Body of pancreas (tissue), 4 donors: Measurements from ENCODE around the gene DLST. TPM values are rescaled to one million over a fixed set of nuclear protein-coding genes. Genes with fewer than 3 reads are reported as not detected.

ENCODE experiments used
- ATAC-seq: fragments of 150-250 bp; one replicate; pipeline ENCODE4 v1.9.1; 2016
- DNase-seq, 4 donors: peaks; one replicate each; pipeline ENCODE4 v3.0.0-alpha.2; 2019
- H3K27ac ChIP-seq, 4 donors: fragments of 200-600 bp; sonication (generic); 1 replicate in 3 of 4; 2 replicates in 1 of 4; pipeline versions ENCODE4 v1.5.1 to v1.6.1; 2016 to 2019; ENCODE audit warnings: mild to moderate bottlenecking in 1 of 4, mixed read lengths in 1 of 4, moderate library complexity in 1 of 4
- H3K27me3 ChIP-seq, 2 donors: fragments of 200-600 bp; sonication (generic); one replicate each; pipeline ENCODE4 v1.6.0; 2016; ENCODE audit warnings: mild to moderate bottlenecking in 1 of 2
- H3K36me3 ChIP-seq, 2 donors: fragments of 200-600 bp; sonication (generic); replicated peaks in 1 of 2; 2 replicates each; pipeline ENCODE4 v1.5.1; 2016; ENCODE audit warnings: low read depth in 2 of 2; ENCODE audit not compliant: insufficient read depth in 1 of 2
- H3K4me1 ChIP-seq: fragments of 200-600 bp; sonication (generic); one replicate; pipeline ENCODE4 v1.6.0; 2016
- H3K4me3 ChIP-seq, 2 donors: fragments of 200-600 bp; sonication (generic); 1 replicate in 1 of 2; 2 replicates in 1 of 2; pipeline ENCODE4 v1.5.1; 2016 to 2019
- H3K9me3 ChIP-seq, 3 donors: fragments of 200-600 bp; sonication (generic); 1 replicate in 2 of 3; 2 replicates in 1 of 3; pipeline ENCODE4 v1.5.1; 2016
- CTCF ChIP-seq, 7 experiments: fragments of 450-650 bp in 4 of 7; fragments of 200-600 bp in 3 of 7; sonication (generic) in 3 of 7; IDR thresholded peaks; one replicate each; pipeline ENCODE4 v1.5.1; 2016 to 2019; ENCODE audit warnings: antibody characterized with exemption in 7 of 7
- POLR2A ChIP-seq, 3 donors: fragments of 450-650 bp; IDR thresholded peaks; one replicate each; pipeline ENCODE4 v1.6.1; 2016; ENCODE audit warnings: antibody characterized with exemption in 3 of 3, mild to moderate bottlenecking in 2 of 3
- WGBS, 2 donors: methylation state at CpG; one replicate each; pipeline ENCODE4 v1.1.5; 2017; 5-methylcytosine and 5-hydroxymethylcytosine counted together
- intact Hi-C: fragments of 100-400 bp; cut with DNase I; formaldehyde crosslinking; loops from one replicate; pipeline ENCODE4 v1.15.1; 2023
- total RNA-seq, 2 donors: library from RNA; depleted of rRNA; stranded (reverse); fragments of >200 nt; gene quantifications; one replicate each; pipeline ENCODE4 v1.1.0, GENCODE V29; 2016

DLST gene
- total RNA-seq, 2 donors from 2014 or later, result 33.7 to 36.3 TPM

DNA sequence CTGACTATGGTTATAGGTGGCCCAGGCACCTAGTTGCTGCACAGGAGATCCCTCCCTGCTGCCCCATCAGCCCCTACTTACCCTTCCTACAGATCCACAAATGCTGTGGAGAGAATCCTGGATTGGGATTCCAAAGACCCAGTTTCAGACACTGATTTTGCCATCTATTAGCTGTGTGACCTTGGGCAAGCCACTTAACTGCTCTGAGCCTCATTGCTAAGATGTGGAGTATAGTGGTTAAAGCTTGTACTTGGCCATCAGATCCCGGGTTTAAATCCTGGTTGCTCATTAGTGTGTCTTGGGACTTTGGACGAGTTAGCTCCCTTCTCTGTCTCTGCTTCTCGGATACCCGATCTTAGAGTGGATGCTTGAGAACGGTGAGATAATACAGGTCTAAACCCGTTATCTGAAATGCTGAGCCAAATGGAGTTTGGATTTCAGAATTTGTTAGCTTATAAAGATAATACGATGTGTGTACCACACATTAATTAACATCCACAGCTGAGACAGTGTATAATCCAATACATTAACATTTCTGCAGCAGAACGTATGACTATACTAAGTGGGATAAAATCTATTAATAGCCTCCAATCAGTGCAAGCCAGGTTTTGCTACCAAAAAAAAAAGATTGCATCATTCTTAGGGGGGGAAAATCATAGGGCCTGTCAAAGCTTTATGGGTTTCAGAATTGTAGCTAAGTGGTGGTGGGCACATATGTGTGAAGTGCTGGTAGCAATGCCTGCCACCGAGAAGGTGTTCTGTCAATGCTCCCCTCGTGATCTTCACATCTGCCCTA is 21.8 kb upstream of the DLST start:
- Histone ChIP-seq H3K36me3 (no peaks in the 10 kb centered on the region), H3K27ac (no peak overlapping the region), H3K9me3 (no peaks in the 10 kb centered on the region), H3K4me1 (no peaks in the 10 kb centered on the region), H3K27me3 (no peaks in the 10 kb centered on the region), H3K4me3 (no peak overlapping the region)
- TF ChIP-seq POLR2A (IDR thresholded peaks at IDR 0.05) (no peak), CTCF (IDR thresholded peaks at IDR 0.05) (no peak)
- intact Hi-C loops, result loop anchor here (5.0 to 10.0 kb wide), 2 partner anchors 47 to 225 kb away; no protein-coding TSS in a partner anchor
- ATAC-seq, result no peak
- no peak for DNase-seq
- WGBS, 2 donors, result 38 to 42% methylated on average over 10 of the region's 10 CpGs

- Histone ChIP-seq H3K9me3 (no peaks in the 10 kb centered on the region), H3K27ac (no peak overlapping the region), H3K4me3 (no peak overlapping the region), H3K27me3 (no peaks in the 10 kb centered on the region), H3K4me1 (no peaks in the 10 kb centered on the region), H3K36me3 (no peaks in the 10 kb centered on the region)
- peak; percentile 90 to 96 (median 91) for DNase-seq
- 22 to 27% methylated on average over 6 to 7 of the region's 7 CpGs for WGBS, 2 donors
- ATAC-seq, result peak; percentile 82
- no peak for TF ChIP-seq POLR2A (IDR thresholded peaks at IDR 0.05)
- TF ChIP-seq CTCF (IDR thresholded peaks at IDR 0.05), result peak; percentile 76 to 86 (median 82)
- intact Hi-C loops, result loop anchor here (5.0 to 10.0 kb wide), 2 partner anchors 46 to 224 kb away; no protein-coding TSS in a partner anchor
Measured at GRCh38 chr14:74860899-74861733, 20.6 kb upstream of the DLST start.

DNA sequence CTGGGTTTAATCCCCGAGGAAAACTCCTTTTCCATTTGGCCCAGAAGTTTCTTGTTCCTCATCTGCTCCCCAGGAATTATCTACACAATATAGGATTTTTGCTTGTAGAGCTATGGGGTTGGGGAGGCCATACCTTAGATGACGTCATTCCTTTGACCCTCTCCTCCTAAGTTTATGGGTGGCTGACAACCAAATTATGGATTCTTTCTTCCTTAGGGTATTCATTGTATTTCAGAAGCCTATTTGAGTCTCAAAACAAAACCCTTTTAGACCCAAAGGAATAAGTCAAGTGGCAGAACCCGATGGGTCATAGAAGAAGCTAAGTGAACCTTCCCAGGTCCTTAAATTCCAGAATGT is 20.0 kb upstream of the DLST start:
- Histone ChIP-seq H3K4me1 (no peaks in the 10 kb centered on the region), H3K27ac (no peak overlapping the region), H3K9me3 (no peaks in the 10 kb centered on the region), H3K36me3 (no peaks in the 10 kb centered on the region), H3K4me3 (no peak overlapping the region), H3K27me3 (no peaks in the 10 kb centered on the region)
- ATAC-seq (no peak), DNase-seq (no peak)
- TF ChIP-seq CTCF (IDR thresholded peaks at IDR 0.05) (no peak), POLR2A (IDR thresholded peaks at IDR 0.05) (no peak)
- WGBS, 2 donors, result 54 to 57% methylated on average over 3 of the region's 3 CpGs
- intact Hi-C loops, result loop anchor here (5.0 to 10.0 kb wide), 2 partner anchors 46 to 223 kb away; no protein-coding TSS in a partner anchor

DNA sequence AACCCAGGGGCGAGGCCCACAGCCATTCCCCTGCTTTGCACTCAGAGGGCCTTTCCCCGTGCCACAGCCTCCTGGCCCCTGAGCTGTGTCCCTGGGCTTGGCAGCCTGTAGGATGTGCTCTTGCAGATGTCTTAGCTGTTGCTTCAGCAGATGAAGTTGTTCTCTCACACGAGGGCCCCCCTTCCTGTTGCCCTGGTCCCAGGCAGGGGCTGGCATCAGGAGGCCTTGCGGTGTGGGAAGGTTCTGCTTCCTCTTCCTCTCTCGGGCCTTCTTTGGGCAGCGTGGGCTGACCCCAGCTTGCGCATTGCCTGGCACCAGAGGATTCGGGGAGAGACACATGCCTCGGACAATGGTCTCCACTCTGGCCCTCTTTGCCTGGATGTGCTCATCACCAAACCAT is 18.4 kb upstream of the DLST start:
- ATAC-seq (no peak), DNase-seq (peak in 1 of 4 donors; percentile 49)
- Histone ChIP-seq H3K4me3 (no peak overlapping the region), H3K27ac (no peak overlapping the region), H3K27me3 (no peaks in the 10 kb centered on the region), H3K9me3 (no peaks in the 10 kb centered on the region), H3K4me1 (no peaks in the 10 kb centered on the region), H3K36me3 (no peaks in the 10 kb centered on the region)
- TF ChIP-seq CTCF (IDR thresholded peaks at IDR 0.05) (no peak), POLR2A (IDR thresholded peaks at IDR 0.05) (no peak)
- intact Hi-C loops, result loop anchor here (5.0 to 10.0 kb wide), 2 partner anchors 44 to 222 kb away; no protein-coding TSS in a partner anchor
- WGBS, 2 donors, result 55 to 81% methylated on average over 7 to 9 of the region's 9 CpGs
